Measurements from ENCODE around the gene AKT1S1. TPM values are rescaled to one million over a fixed set of nuclear protein-coding genes. Genes with fewer than 3 reads are reported as not detected.
"Not testable (repeated sequence)": the region's sequence is repeated elsewhere in the genome, so short reads cannot be mapped to it uniquely, and the experiment has no call there.

AKT1S1 gene
- 74.2 TPM for polyA plus RNA-seq (2013, experiment 1 of 2)
- polyA plus RNA-seq (2013, experiment 2 of 2) = 73.3 TPM

GRCh38 chr19:49877020-49877878 lies at the start of gene AKT1S1, which contains the start of gene TBC1D17:
Gene AKT1S1, minus strand, starts transcription at chr19:49877355. Its CDS starts 4,060 bp downstream, at chr19:49873295.
Gene TBC1D17, plus strand, starts transcription at chr19:49877702. Its CDS starts 22 bp downstream, at chr19:49877724.
- H3K56ac ChIP-seq (ENCODE audit: low read length) = peak within 1 kb of the TSS; percentile 100
- peaks cover 16% of the 10 kb centered on the region for H3K79me2 ChIP-seq (ENCODE audit: control insufficient read depth, insufficient read depth, low read length)
- H2BK15ac ChIP-seq (replicated peaks; ENCODE audit: low read depth) = no peak within 1 kb of the TSS
- H2AK5ac ChIP-seq (ENCODE audit: low read length) = peak within 1 kb of the TSS; percentile 61
- peak within 1 kb of the TSS; percentile 94 for H3K9ac ChIP-seq (ENCODE audit: low read length)
- peak within 1 kb of the TSS; percentile 84 for H3K4me3 ChIP-seq (ENCODE audit: low read length)
- peak within 1 kb of the TSS; percentile 86 for H3K27ac ChIP-seq (ENCODE audit: low read depth, low read length)
- H3K4me2 ChIP-seq (ENCODE audit: low read length) = peak within 1 kb of the TSS; percentile 91
- H2BK120ac ChIP-seq (ENCODE audit: low read depth, low read length) = peak within 1 kb of the TSS; percentile 24
- peaks cover 18% of the 10 kb centered on the region for H3K79me1 ChIP-seq (ENCODE audit: low read length)
- peak within 1 kb of the TSS; percentile 72 for H3K18ac ChIP-seq (ENCODE audit: low read length)
- peak within 1 kb of the TSS; percentile 97 for H4K5ac ChIP-seq (ENCODE audit: low read length)
- peak within 1 kb of the TSS; percentile 90 for H3K23ac ChIP-seq (ENCODE audit: low read length)
- peak within 1 kb of the TSS; percentile 99 for H2BK5ac ChIP-seq (ENCODE audit: low read length)
- H4K8ac ChIP-seq (ENCODE audit: low read depth, low read length) = no peak within 1 kb of the TSS
- H3K4ac ChIP-seq (ENCODE audit: low read depth, low read length) = peak within 1 kb of the TSS; percentile 60
- peak; percentile 100 for DNase-seq
- no peaks in the 10 kb centered on the region for H3K27me3 ChIP-seq (ENCODE audit: insufficient read depth, low read length, poor library complexity)
- no peaks in the 10 kb centered on the region for H3K36me3 ChIP-seq (ENCODE audit: control insufficient read depth, insufficient read depth, low read length)
- peaks cover 4% of the 10 kb centered on the region for H3K4me1 ChIP-seq (ENCODE audit: control insufficient read depth, low read depth, low read length)
- no CpG with 5 or more reads among the region's 61 CpGs for WGBS (ENCODE audit: extremely low coverage, insufficient coverage, low lambda C conversion rate)

DNA sequence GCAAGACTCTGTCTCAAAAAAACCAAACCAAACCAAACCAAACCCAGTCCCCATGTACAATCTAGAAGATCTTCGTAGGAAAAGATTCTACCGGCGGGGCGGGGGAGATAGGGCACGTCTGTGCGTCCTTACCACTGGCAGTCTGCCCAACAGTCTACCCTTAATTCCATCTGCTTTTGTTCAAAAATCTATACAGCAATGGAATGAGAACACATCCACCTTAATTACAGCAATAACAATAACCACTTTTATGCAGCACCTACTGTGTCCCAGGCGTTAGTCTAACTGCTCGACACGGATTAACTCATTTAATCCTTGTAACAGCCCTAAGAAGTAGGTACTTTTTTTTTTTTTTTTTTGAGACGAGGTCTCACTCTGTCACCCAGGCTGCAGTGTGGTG lies 49.4 kb upstream of the AKT1S1 start:
- Histone ChIP-seq H2BK5ac (ENCODE audit: low read length) (no peak overlapping the region), H3K27ac (ENCODE audit: low read depth, low read length) (no peak overlapping the region), H3K18ac (ENCODE audit: low read length) (no peak overlapping the region), H3K4me1 (ENCODE audit: control insufficient read depth, low read depth, low read length) (peaks cover 7% of the 10 kb centered on the region), H3K79me1 (ENCODE audit: low read length) (peaks cover 31% of the 10 kb centered on the region), H4K5ac (ENCODE audit: low read length) (no peak overlapping the region), H3K4ac (ENCODE audit: low read depth, low read length) (no peak overlapping the region), H2BK120ac (ENCODE audit: low read depth, low read length) (no peak overlapping the region), H3K4me3 (ENCODE audit: low read length) (no peak overlapping the region), H3K23ac (ENCODE audit: low read length) (no peak overlapping the region), H3K79me2 (ENCODE audit: control insufficient read depth, insufficient read depth, low read length) (peaks cover 66% of the 10 kb centered on the region), H3K4me2 (ENCODE audit: low read length) (no peak overlapping the region), H3K27me3 (ENCODE audit: insufficient read depth, low read length, poor library complexity) (no peaks in the 10 kb centered on the region), H3K9ac (ENCODE audit: low read length) (no peak overlapping the region), H2BK15ac (replicated peaks; ENCODE audit: low read depth) (no peak overlapping the region), H4K8ac (ENCODE audit: low read depth, low read length) (no peak overlapping the region), H2AK5ac (ENCODE audit: low read length) (no peak overlapping the region), H3K36me3 (ENCODE audit: control insufficient read depth, insufficient read depth, low read length) (peaks cover 21% of the 10 kb centered on the region), H3K56ac (ENCODE audit: low read length) (no peak overlapping the region)
- no peak for DNase-seq
- no CpG with 5 or more reads among the region's 10 CpGs for WGBS (ENCODE audit: extremely low coverage, insufficient coverage, low lambda C conversion rate)

GRCh38 chr19:49925486-49925885 lies 48.3 kb upstream of the AKT1S1 start:
- Histone ChIP-seq H2BK15ac (replicated peaks; ENCODE audit: low read depth) (no peak overlapping the region), H4K5ac (ENCODE audit: low read length) (no peak overlapping the region), H3K27ac (ENCODE audit: low read depth, low read length) (no peak overlapping the region), H3K36me3 (ENCODE audit: control insufficient read depth, insufficient read depth, low read length) (peaks cover 21% of the 10 kb centered on the region), H3K79me1 (ENCODE audit: low read length) (peaks cover 32% of the 10 kb centered on the region), H3K4ac (ENCODE audit: low read depth, low read length) (no peak overlapping the region), H3K18ac (ENCODE audit: low read length) (no peak overlapping the region), H4K8ac (ENCODE audit: low read depth, low read length) (no peak overlapping the region), H2AK5ac (ENCODE audit: low read length) (no peak overlapping the region), H3K56ac (ENCODE audit: low read length) (no peak overlapping the region), H3K27me3 (ENCODE audit: insufficient read depth, low read length, poor library complexity) (no peaks in the 10 kb centered on the region), H2BK120ac (ENCODE audit: low read depth, low read length) (no peak overlapping the region), H3K23ac (ENCODE audit: low read length) (no peak overlapping the region), H3K9ac (ENCODE audit: low read length) (no peak overlapping the region), H3K4me3 (ENCODE audit: low read length) (no peak overlapping the region), H3K79me2 (ENCODE audit: control insufficient read depth, insufficient read depth, low read length) (peaks cover 72% of the 10 kb centered on the region), H3K4me2 (ENCODE audit: low read length) (no peak overlapping the region), H3K4me1 (ENCODE audit: control insufficient read depth, low read depth, low read length) (peaks cover 7% of the 10 kb centered on the region), H2BK5ac (ENCODE audit: low read length) (no peak overlapping the region)
- no CpG with 5 or more reads among the region's 5 CpGs for whole genome bisulfite sequencing (ENCODE audit: extremely low coverage, insufficient coverage, low lambda C conversion rate)
- DNase-seq = no peak

DNA sequence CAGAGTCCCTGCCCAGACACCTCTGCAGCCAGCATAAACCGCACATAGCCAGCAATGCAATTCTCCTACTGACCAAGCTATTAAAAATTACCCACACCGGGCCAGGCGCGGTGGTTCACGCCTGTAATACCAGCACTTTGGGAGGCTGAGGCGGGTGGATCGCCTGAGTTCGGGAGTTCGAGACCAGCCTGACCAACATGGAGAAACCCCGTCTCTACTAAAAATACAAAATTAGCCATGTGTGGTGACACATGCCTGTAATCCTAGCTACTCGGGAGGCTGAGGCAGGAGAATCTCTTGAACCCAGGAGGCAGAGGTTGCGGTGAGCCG lies 47.7 kb upstream of the AKT1S1 start:
- not testable (repeated sequence) for H3K4me2 ChIP-seq (ENCODE audit: low read length); H4K8ac ChIP-seq (ENCODE audit: low read depth, low read length); H3K23ac ChIP-seq (ENCODE audit: low read length); H3K4me1 ChIP-seq (ENCODE audit: control insufficient read depth, low read depth, low read length); H3K9ac ChIP-seq (ENCODE audit: low read length); H2BK120ac ChIP-seq (ENCODE audit: low read depth, low read length); H3K56ac ChIP-seq (ENCODE audit: low read length); H3K18ac ChIP-seq (ENCODE audit: low read length); H2BK5ac ChIP-seq (ENCODE audit: low read length); H3K4ac ChIP-seq (ENCODE audit: low read depth, low read length); H2BK15ac ChIP-seq (replicated peaks; ENCODE audit: low read depth); H4K5ac ChIP-seq (ENCODE audit: low read length); H3K4me3 ChIP-seq (ENCODE audit: low read length); H3K27me3 ChIP-seq (ENCODE audit: insufficient read depth, low read length, poor library complexity); DNase-seq; H2AK5ac ChIP-seq (ENCODE audit: low read length); H3K27ac ChIP-seq (ENCODE audit: low read depth, low read length)
- no CpG with 5 or more reads among the region's 13 CpGs for WGBS (ENCODE audit: extremely low coverage, insufficient coverage, low lambda C conversion rate)
- H3K36me3 ChIP-seq (ENCODE audit: control insufficient read depth, insufficient read depth, low read length) = peaks cover 21% of the 10 kb centered on the region
- H3K79me1 ChIP-seq (ENCODE audit: low read length) = peaks cover 34% of the 10 kb centered on the region
- peaks cover 74% of the 10 kb centered on the region for H3K79me2 ChIP-seq (ENCODE audit: control insufficient read depth, insufficient read depth, low read length)

DNA sequence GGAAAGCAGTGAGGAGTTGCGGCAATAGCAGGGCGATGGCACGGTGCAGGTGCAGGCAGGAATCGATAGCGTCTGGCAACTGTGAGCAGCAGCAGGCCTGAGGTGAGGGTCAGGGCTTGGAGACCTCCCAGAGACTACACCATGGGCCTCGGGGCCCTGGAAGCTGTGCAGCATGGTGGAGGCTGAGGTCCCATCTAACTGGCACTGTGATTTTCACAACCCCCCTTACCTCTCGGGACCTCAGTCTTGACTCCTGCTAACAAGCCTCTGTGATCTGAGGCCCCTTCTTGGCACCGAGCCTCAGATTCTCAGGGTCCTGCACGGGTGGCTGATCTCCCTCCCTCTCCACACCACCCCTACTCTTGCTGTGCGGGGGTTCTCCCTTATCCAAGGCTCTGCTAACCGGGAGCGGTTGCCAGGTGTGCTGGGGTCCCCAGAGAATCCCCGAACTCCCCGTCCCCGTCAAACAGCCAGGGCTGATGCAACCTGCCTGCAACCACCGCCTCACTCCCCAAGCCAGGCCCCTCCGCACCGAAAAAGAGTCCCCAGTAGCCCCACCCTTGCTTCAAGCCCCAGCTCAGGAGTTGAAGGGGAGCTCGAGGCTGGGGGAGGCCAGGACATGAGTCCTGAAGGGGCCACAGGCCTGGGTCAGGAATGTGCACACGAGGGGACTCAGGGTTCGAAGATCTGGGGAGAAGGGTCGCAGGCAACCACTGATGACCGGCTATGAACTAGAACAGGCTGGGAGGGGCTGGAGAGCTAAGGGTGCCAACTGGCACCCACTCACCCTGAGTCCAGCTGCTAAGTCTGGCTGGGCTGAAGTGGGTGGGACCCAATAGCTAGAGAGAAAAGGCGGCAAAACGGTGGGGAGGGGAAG lies 47.1 kb upstream of the AKT1S1 start:
- H3K27ac ChIP-seq (ENCODE audit: low read depth, low read length) = no peak overlapping the region

More for the DNA sequence above, 47.1 kb upstream of the AKT1S1 start:
- no peak overlapping the region for H4K5ac ChIP-seq (ENCODE audit: low read length)
- H3K4me1 ChIP-seq (ENCODE audit: control insufficient read depth, low read depth, low read length) = peaks cover 7% of the 10 kb centered on the region
- no peak overlapping the region for H3K4me2 ChIP-seq (ENCODE audit: low read length)
- H2BK5ac ChIP-seq (ENCODE audit: low read length) = no peak overlapping the region
- no peak overlapping the region for H3K4ac ChIP-seq (ENCODE audit: low read depth, low read length)
- no peak overlapping the region for H2BK15ac ChIP-seq (replicated peaks; ENCODE audit: low read depth)
- no peak overlapping the region for H2BK120ac ChIP-seq (ENCODE audit: low read depth, low read length)
- no peak overlapping the region for H3K18ac ChIP-seq (ENCODE audit: low read length)
- peak; percentile 30 for DNase-seq
- H3K79me2 ChIP-seq (ENCODE audit: control insufficient read depth, insufficient read depth, low read length) = peaks cover 77% of the 10 kb centered on the region
- H2AK5ac ChIP-seq (ENCODE audit: low read length) = no peak overlapping the region
- H3K79me1 ChIP-seq (ENCODE audit: low read length) = peaks cover 37% of the 10 kb centered on the region
- WGBS (ENCODE audit: extremely low coverage, insufficient coverage, low lambda C conversion rate) = no CpG with 5 or more reads among the region's 25 CpGs
- no peaks in the 10 kb centered on the region for H3K27me3 ChIP-seq (ENCODE audit: insufficient read depth, low read length, poor library complexity)
- H3K23ac ChIP-seq (ENCODE audit: low read length) = no peak overlapping the region
- no peak overlapping the region for H4K8ac ChIP-seq (ENCODE audit: low read depth, low read length)
- no peak overlapping the region for H3K4me3 ChIP-seq (ENCODE audit: low read length)
- peaks cover 21% of the 10 kb centered on the region for H3K36me3 ChIP-seq (ENCODE audit: control insufficient read depth, insufficient read depth, low read length)
- no peak overlapping the region for H3K9ac ChIP-seq (ENCODE audit: low read length)
- H3K56ac ChIP-seq (ENCODE audit: low read length) = peak overlapping the region; percentile 57
